ENCODE data around the gene ERICH2.
A peak's percentile ranks its signal among the peaks of the same experiment; 100 is the strongest.

Gene ERICH2

DNA sequence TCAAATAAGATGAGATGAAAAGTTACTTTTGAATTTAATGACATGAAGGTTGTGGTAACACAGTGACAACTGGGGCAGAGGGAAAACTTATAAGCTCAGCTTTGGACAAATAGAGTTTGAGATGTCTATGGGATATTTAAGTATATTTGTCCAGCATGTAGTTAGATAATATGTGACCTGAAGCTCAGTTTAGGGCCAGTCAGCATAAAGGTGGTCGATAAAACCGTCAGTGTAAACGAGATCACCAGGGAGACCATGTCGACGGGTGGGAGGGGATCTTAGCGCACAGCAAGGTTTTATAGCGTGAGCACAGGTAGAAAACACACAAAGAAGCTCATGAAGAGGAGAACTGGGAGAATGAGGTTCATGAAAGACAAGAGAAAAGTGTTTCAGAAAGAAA lies 7.4 kb upstream of the ERICH2 start:
- DNase-seq (ENCODE audit: low read depth) = no peak

GRCh38 chr2:170763232-170763631 lies 6.9 kb upstream of the ERICH2 start:
- DNase-seq (ENCODE audit: low read depth) = no peak

DNA sequence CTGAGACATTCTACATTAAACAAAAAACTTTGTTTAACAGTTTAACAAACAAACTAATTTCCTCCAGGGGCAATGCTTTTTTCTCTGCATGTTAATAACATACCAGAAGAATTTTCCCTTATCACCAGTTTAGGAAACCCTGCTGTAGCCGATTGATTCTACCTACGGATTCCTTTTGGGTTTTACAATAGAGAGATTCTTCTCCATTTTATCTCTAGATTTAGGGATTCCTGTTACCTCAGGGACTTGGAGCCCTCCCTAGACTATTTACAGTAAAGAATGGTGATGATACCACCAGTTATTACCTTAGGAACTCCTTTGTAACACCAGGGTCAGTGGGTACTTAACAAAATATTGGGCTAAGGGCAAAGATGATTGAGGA lies 5.3 kb upstream of the ERICH2 start:
- no peak for DNase-seq (ENCODE audit: low read depth)

DNA sequence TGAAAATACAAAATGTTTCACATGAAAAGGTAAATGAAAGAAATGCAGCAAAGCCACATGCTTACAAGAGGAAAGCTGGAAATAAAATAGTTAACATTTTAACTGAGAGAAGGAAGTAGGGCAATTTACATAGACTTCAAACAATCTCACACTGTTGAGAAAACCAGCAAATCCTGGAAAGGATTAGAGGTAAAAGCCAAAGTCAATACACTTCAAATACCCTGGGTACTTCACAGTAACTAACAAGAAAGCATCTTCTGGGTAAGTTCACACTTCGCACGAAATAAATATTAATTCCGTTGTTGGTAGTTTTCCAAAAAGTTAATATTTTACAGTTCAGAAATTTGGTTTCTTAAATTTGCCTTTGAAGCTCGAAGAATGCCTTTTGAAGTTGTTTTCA lies 3.5 kb upstream of the ERICH2 start:
- no peak for DNase-seq (ENCODE audit: low read depth)

- DNase-seq (ENCODE audit: low read depth) = peak; percentile 14
Observed at GRCh38 chr2:170770606-170771420, 635 bp downstream of the ERICH2 start.

- DNase-seq (ENCODE audit: low read depth) = no peak
Observed at GRCh38 chr2:170771421-170771937, 1.3 kb downstream of the ERICH2 start.

DNA sequence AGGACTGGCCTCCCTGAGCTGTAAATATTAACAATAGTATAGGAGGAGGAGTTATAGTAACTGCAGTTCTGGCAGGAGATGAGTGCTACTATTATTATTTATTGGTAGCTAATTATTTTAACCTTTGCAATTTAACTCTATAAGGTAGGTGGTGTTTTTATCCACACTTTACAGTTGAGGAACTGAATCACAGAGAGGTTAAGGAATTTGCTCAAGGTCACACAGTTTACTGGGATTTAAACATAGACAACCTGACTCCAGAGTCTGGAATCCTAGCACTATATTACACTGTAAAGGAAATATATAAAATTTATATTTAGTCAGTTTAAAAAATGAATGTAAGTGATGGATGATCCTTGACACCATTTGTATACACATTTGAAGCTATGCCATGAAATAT lies 2.1 kb downstream of the ERICH2 start:
- DNase-seq (ENCODE audit: low read depth) = no peak

DNA sequence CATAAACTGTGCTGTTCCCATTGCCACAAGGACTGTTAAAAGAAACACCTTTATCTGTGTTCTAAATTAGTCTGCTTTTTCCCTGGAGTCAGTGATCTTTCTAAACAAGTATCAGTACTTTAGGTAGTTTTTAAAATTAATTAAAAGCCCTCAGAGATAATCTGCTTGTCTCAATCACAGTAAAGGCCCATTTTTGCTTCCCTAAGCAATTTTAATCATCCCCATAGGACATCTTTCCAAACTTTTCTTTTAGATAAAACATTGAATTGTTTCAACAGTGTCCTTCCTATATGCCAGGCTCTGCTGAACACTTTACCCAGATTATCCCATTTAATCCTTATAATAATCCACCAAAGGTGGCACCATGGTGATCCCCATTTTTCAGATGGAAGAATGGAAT lies 3.9 kb downstream of the ERICH2 start:
- no peak for DNase-seq (ENCODE audit: low read depth)

- no peak for DNase-seq (ENCODE audit: low read depth)
Observed at GRCh38 chr2:170778900-170779299, 8.7 kb downstream of the ERICH2 start.

DNA sequence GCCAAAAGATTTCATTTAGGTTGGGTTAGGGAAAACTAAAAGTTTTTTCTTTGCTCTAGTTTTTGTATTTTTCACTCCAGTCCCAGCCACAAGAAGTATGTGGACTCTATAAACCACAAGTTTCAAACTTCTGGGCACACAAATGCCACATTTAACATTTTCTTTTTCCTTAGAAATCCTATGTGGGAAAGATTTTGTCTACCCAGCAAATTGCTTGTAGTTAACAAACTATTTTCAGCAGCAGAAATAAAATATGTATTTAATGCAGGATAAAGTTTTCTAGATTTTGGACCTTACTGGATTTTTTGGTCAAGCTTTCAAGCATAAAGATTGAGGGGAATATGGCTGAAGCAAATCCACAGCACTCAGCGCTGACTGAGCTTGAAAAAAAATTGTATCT lies 9.1 kb downstream of the ERICH2 start:
- DNase-seq (ENCODE audit: low read depth) = no peak

GRCh38 chr2:170782673-170783072 lies 12.5 kb downstream of the ERICH2 start:
- no peak for DNase-seq (ENCODE audit: low read depth)

DNA sequence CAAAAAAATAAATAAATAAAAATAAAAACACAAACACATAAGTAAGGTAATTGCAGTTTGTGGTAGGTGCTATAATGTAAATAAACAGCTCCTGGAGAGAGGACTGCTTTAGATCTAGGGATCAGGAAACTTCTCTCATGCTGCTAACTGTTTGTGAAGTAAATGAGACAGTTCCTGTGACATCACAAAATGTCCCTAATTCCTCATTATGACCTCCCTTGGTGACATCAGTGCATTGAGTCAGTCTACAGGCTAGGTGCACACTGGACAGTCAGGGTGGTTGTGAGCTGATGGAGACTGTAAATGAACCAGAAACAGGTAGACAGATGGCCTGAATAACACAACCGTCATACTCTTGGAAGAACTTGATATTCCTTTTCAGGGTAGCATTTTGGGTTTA lies 13.4 kb downstream of the ERICH2 start:
- no peak for DNase-seq (ENCODE audit: low read depth)

GRCh38 chr2:170798996-170799395 lies 28.8 kb downstream of the ERICH2 start:
- no peak for DNase-seq (ENCODE audit: low read depth)

DNA sequence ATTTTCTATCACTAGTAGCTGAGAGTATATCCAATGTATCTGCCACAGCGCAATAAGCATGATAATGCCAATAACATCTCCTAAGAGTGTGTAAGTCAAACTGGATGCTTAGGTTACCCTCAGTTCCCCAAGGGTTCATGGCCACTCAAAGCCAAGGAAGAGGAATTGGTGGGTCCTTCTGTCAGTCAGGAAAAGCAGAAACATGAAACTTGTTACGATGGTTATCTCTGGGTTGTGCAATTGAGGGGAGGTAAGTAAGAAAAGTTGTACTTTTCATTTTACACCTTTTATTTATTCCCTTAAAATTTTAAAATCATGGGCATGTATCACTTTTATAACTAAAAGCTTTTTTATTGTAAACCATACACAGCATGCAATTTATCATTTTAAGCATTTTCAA lies 36.4 kb downstream of the ERICH2 start:
- no peak for DNase-seq (ENCODE audit: low read depth)

DNA sequence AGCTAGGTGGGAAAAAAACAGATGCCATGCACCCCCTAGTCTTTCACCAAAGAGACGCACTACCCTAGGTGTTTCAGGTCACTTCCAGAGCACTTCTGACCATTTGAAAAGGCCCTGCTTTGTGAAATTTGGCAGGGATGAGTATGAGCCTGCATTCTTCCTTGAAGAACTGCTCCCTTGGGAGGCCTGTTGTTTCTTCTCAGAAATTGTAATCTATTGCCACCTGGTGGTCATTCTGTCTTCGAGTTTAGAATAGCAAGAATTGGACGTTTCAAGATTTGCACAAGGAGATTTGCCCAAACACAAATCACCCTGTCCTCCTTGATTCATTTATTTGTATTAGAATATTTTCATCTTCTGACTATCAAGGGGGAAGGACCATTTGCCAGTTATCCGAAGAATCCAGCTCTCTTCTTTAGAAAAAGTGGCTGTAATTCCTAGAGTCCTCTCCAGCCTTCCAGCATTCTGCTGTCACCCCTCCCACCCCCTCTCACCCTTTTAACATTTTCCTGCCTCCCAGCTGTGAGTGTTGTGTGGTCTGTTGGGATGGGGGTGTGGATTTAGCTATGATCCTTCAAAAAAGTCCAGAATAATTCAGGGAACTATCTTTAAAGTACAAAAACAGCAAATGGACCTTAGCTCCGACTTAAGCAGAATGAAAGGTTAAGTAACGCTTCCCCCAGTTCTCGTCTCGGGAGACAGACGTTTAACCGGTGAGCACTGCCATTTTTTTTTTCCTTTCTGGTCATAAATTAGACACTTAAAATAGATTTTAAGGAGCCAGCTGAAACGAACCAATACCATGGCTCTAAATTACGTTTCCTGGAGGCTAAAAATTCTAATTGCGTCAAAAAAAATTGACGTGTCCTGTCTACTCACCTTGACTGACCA lies 42.8 kb downstream of the ERICH2 start:
- DNase-seq (ENCODE audit: low read depth) = peak; percentile 88

DNA sequence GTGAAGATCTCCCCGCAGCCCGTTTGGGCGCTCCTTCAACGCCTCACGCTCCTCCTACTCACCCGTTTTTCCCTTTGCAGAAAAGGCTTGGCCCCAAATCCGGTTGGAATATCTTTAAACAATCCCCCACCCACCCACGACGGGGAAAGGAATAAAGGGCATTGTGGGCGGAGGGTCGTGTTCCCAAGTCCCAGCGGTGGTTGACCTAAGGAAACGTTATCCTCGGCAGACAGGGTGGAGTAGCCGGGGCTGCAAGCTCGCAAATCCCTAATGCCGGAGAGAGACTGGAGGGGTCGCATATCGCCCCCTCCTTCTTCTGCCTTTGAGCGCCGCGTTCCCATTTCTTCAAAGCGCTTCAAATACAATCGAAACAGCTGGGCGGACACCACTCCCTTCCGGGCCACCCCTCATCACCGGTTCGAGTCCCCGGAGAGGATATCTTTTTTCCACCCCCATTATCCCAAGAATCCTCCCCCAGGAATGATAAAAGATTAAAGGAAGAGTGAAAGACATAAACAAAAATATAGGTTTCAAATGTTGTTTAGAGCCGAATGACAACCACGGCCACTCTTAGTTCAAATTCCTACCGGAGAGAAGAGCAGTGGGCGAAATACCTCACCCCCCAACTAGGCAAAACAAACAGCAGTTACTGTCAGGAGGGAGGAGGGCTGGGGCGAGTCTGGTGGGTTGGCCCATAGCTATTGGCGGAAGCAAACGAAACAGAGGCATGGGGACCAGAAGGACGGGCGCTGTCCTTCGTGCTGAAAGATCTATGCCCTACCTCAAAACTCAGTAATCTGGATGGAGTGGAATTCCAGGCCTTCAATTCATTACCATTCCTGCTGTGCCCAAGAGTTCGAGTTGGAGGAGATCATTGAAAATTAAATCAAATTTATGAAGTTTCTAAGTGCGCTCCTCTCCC lies 43.7 kb downstream of the ERICH2 start:
- peak; percentile 31 for DNase-seq (ENCODE audit: low read depth)

DNA sequence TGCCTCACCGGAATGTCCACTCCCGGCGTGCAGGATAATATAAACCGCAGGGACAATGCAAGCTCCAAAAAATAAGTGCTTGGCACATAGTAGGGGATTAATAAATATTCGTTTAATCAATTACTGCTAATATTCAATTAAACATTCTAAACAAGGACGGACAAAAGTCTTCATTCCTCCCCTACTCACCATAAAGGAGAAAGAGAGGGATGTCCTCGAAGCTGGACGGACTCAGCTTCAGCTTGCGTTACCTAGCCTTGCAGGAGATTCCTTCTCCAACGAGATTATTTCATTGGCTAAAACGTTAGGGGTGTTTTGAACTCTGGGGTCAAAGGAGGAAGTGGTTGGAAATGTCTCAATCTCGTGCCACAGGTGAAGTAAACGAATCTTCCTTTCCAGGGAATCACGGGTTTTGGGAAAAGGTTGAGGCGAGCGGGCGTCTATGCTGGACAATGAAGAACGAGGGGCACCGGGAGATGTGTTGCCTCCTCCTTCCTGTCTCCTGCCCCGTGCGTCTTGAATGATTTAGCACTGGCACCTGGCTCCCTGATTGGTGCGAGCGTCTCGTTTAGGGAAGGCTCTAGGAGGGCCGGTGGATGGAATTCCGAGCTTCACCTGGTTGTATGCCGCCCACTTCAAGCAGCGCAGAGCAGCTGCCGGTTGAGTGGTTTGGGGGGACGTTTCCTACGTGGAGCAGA lies 44.5 kb downstream of the ERICH2 start:
- no peak for DNase-seq (ENCODE audit: low read depth)

- DNase-seq (ENCODE audit: low read depth) = no peak
Observed at GRCh38 chr2:170815311-170815710, 45.1 kb downstream of the ERICH2 start.

GRCh38 chr2:170815746-170816503 lies 45.7 kb downstream of the ERICH2 start:
- DNase-seq (ENCODE audit: low read depth) = no peak

- peak; percentile 23 for DNase-seq (ENCODE audit: low read depth)
Observed at GRCh38 chr2:170816504-170817092, 46.4 kb downstream of the ERICH2 start, which contains the start of gene GAD1. Gene GAD1, plus strand, starts transcription at chr2:170816887. Its CDS starts 1,705 bp downstream, at chr2:170818592.
